HG03575 (cell line): Measurements from ENCODE around the gene KRT84.
"Not testable (repeated sequence)": the region's sequence is repeated elsewhere in the genome, so short reads cannot be mapped to it uniquely, and the experiment has no call there.

Experiments used
- ATAC-seq: cut with Tn5 transposase; IDR thresholded peaks from one replicate; pipeline ENCODE4 v1.9.1; 2021; ENCODE audit not compliant: unreplicated experiment, insufficient number of reproducible peaks, low FRiP score; ENCODE audit errors: extremely low read depth

KRT84 gene

DNA sequence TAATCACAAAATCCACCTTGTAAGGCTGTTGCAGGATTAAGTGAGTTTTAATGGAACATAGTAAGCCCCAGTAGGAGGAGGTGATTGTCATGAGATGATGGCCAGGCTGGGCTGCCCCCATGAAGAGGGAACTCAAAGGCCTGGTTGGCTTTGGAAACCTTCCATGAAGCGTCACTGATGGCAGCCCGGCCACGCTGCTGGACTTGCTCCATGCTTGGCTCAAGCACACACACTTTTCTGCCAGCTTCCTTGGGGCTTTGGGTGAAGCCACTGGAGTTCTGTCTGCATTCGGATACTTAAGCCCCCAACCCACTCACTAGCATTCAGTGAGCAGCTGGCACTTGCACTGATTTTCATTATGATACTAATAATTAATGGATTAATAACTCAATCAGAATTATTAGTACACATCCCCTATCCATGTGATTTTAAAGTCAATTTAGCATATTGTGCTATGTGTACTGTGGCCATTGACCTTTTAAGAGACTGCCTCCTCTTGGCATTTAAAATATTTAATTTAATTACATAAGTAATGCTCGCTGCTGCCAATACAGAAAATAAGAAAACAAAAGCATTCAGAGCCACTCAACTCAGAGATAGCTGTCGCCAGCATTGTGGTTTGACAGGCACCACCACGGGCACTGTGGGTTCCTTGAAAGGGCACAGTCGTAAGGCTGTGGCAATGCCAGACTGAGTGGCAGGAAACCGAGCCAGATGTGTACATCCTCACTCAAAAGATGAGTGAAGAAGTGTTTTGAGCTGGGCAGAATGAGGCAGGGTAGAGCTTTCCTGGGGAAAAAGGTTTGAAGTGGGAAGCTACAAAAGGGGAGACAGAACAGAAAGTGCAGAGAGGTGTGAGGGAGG, 34.0 kb downstream of the KRT84 start:
- ATAC-seq = no peak

DNA sequence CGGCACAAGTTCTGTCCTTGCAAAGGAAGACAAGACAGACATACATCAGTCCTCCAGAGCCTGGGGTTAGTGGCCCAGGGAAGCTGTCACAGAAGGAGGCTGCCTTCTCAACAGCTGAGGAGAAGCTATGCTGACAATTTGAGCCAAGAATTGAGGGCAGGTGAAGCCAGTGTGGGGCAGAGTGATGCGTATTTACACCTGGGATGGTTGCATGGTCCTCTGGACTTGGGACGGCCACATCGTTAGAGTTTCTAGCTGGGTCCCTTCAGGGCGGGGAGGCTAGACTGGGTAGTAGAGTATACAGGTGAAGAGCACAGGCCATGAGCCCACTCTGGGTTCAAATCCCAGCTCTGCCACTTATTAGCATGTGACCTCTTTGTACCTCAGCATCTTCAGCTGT, 34.7 kb downstream of the KRT84 start:
- no peak for ATAC-seq

DNA sequence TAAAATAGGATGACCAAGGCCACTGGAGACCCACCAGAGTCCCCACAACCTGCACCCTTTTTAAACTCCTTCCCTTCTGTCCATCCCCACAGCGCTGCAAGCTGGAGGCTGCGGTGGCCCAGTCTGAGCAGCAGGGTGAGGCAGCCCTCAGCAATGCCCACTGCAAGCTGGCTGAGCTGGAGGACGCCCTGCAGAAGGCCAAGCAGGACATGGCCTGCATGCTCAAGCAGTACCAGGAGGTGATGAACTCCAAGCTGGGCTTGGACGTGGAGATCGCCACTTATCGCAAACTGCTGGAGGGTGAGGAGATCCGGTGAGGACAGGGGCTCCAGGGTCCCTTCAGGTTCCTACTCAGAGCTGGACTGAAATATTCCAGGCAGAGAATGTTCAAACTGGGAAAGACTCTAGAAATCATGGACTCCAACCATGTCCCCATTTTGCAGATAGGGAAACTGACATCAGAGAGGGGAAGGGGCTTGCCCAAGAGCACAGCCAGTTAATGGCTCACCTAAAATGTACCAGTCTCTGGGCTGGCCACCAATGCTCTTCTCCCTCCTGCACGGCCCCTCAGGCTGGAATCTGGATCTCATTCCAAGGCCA, 35.3 kb downstream of the KRT84 start:
- ATAC-seq = no peak

DNA sequence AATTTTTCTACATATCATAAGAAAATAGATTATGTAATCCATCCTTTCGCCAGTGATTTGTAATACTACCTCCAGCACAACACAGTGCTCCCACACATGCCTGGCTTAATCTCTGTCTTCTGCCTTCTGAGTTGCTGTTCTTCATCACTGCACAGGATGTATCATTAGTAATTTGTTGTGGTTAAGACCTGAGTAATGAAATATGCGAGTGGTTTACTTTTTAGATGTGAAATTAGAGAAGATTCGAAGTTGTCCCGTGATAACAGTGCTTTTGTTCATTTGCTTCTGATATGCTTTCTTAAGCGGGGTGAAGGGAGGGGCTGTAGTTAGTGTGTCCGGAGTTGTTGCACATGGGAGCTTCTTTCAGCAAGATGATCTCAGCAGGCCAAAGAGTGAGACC, 36.3 kb downstream of the KRT84 start:
- ATAC-seq = no peak

DNA sequence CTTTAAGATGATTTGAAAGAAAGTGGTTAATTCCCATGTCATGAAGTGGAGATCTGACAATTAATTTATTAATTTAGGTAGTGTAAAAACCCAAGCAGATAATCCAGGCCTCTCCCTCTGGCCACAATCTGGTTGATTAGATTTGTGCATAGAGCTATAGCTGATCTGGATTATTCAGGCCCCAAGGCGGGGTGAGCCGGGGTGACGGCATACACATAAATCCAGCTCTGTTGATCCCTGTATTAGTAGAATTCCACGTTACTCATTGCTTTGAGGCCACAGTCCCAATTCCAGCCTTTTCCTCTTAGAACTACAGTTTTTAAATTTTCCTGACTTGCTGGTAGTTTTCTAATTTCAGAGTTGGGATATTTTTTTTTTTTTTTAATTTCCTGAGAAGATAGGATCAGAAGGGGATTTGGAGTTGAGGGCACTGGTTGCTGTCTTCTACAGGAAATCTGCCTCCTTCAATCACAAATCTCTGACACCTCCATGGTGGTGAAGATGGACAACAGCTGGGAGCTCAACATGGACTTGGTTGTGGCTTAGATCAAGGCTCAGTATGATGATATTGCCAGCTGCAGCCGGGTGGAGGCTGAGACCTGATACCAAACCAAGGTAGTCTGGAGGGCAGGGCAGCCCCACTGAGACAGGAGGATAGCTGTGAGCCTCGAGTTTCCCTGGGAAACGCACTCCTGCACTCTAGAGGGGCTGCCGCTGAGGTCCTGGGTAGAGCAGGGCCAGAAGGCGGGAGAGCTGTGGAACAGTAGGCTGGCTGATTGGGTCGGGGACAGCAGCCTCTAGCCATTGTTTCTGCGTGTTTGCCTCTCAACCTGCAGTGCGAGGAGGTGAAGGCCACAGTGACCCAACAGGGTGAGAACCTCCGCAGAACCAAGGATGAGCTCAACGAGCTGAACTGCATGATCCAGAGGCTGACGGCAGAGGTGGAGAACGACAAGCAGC, 37.6 kb downstream of the KRT84 start:
- ATAC-seq = no peak

DNA sequence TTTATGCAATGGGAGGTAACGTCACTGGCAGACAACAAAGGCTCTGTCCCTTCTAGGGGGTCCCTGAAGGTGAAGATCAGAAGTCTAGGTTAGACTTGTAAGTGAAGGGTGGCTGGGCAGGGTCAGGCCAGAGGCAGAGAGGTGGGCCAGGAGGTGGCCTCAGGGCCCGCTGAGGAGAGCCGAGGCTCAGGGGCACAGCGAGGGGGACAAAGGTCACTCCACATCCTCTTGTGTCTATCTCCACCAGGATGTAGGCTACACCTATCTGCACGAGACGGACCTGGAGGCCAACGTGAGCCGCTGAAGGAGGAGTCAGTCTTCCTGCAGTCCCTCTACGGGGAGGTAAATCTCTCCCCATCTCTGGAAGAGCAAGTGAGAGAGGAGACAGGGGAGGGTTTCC, 38.4 kb downstream of the KRT84 start:
- no peak for ATAC-seq

DNA sequence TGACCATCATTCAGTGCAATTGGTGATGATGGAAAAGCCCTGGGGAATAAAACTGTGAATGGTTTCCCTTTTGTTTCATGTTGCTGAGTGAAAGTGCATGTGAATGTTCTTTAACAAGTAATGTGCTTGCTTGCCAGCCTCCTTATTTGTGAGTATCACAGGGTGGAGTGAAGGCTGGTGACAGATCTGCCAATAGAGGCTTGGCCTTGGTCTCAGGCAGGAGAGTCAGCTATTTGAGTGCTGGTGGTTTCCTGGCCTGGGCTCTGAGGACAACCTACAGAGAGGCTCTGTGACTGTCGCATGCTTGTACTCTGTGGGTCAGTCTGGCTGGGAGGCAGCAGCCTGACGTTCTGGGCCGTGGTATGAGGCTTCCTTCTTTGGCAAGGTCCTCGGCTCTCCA, 38.9 kb downstream of the KRT84 start:
- ATAC-seq = no peak

DNA sequence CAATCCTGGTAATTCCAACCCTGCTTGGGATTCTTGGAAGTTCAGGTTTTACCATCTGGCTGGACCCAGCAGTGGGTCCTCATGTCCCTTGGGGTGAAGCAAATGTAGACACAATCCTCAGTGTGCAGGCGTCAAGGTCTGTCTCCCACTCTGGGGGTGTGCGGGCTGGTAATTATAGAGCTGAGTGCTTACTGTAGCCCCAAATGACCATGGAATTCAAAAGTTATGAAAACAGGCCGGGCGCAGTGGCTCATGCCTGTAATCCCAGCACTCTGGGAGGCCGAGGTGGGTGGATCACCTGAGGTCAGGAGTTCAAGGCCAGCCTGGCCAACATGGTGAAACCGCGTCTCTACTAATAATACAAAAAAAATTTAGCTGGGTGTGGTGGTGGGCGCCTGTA, 40.4 kb downstream of the KRT84 start:
- ATAC-seq = not testable (repeated sequence)

DNA sequence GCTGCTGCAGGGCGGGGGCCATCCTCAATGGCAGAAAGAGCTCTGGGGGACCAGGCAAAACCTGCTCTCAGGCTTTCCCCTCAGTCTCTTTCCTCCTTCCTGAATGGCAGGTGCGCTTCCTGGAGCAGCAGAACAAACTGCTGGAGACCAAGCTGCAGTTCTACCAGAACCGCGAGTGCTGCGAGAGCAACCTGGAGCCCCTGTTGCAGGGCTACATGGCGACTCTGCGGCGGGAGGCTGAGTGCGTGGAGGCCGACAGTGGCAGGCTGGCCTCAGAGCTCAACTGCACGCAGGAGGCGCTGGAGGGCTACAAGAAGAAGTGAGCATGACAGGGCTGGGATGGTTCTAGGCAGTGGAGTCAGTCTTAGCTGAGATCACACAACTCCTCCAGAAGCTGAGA, 41.3 kb downstream of the KRT84 start:
- ATAC-seq = no peak

DNA sequence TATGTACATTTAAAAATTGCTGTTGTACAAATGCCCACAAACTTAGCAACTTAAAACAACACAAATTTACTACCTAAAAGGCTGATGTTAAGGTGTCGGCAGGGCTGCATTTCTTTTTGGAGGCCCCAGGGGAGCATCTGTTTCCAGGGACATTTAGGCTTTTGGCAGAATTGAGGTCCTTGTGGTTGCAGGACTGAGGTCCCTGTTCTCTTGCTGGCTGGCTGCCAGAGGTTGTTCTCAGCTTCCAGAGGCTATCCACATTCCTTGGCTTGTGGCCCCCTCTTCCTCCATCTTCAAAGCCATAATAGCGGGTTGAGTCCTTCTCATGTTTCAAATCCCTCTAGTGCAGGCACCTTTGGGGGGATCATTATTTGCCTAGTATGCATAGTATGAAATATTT, 41.9 kb downstream of the KRT84 start:
- no peak for ATAC-seq

DNA sequence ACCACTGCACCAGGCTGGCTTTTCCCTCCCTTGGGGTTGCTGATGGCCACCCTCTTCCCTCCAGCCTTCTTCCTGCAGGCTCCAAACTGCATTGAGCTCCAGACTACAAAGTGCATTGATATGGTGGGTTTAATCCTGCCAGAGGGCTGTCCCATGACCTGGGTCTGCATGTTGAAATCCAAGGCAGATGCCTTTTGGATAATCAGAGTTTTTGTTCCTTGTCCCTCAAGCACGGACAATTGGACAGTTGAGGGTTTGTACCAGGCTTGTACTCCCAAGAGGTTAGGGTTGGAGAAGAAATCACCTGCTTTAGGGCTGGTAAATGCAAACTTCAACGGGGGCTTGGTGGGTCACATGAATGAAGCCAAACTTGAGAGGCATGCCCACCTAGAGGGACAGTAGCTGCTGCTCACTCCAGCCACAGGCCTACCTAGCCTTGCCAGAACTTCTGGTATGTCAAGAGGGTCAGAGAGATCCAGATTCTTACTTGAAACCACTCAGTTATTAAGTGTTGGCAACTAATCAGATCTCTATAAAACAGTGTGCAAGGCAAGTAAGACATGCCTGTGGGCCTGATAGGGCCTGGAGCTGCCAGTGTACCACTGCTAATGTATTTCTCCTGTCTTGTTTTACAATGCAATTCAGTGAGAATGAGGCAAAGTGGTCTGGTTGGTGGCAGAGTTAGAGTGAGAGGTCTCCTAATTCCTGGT, 42.5 kb downstream of the KRT84 start:
- no peak for ATAC-seq

DNA sequence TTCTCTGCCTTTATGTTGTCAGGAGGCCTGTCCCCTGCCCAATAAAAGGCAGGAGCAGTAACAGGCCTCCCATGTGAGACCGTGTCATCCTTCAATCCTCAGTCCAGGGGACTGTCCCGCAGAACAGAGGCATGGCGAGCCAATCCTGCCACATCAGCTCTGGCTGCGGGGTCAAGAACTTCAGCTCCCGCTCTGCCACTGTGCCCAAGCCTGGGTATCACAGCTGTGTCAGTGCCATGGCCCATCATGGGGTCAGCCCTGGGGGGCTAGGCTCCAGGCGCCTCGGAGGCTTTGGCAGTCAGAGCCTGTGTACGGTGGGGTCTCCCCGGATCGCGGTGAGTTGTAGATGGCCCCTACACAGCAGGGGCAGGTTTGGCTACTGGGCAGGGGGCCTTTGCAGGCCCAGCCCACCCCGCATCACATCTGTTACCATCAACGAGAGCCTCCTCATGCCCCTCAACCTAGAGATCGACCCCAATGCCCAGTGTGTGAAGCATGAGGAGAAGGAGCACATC, 44.3 kb downstream of the KRT84 start:
- ATAC-seq = no peak

DNA sequence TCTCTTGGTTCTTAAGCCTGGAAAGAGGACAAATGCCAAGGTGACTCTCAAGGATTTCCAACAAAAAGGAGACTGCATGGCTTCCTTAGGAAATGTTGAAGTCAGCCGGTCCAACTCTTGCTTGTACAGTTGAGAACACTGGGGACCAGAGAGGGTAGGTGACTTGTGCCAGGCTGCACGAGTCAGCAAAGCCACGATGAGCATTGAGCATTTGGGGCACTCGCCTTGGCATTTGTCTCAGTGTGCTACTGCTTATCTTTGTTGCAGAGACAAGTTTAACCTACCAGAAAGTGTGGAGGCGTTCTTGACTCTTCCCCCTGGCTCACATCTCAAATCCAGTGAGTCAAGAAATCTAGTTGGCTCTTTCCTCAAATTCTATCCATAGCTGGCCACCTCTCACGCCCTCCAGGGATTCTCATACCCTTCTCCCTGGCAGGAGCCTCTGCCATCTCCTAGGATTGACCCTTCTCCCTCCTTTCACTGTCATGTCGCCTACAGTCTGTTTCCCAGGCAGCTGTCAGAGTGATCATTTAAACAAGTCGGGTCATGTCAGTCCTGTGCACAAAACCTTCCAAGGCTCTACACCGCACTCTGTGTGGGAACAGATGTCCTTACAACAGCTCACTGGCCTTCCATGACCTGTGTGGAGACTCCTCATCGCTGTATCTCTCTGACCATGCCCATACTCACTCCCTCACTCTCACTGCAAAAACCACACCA, 47.1 kb downstream of the KRT84 start:
- no peak for ATAC-seq

DNA sequence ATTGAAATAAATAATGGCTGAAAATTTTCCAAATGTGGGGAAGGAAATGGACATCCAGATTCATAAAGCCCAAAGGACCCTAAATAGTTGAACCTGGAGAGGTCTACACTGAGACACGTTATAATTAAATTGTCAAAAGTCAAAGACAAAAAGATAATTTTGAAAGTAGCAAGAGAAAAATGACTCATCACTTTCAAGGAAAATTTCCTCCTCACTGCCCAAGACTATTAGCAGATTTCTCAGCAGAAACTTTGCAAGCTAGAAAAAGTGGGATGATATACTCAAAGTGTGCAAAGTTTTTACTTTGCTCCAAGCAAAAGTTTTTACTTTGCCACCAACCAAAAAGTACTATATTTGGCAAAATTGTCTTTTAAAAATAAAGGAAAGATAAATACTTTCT, 48.4 kb downstream of the KRT84 start:
- ATAC-seq = no peak

DNA sequence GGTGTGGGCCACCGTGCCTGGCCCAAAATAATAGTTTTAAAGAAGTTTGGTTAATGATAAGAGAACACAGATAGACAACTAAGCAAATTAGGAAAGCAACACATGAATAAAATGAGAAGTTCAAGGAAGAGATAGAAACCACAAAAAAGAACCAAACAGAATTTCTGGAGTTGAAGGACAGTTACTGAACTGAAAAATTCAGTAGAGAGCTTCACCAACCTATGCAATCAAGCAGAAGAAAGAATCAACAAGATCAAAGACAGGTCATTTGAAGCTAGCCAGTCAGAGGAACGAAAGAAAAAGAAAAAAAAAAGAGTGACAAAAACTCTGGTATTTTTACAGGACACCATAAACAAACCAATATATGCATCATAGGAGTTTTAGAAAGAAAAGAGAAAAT, 48.8 kb downstream of the KRT84 start:
- no peak for ATAC-seq

DNA sequence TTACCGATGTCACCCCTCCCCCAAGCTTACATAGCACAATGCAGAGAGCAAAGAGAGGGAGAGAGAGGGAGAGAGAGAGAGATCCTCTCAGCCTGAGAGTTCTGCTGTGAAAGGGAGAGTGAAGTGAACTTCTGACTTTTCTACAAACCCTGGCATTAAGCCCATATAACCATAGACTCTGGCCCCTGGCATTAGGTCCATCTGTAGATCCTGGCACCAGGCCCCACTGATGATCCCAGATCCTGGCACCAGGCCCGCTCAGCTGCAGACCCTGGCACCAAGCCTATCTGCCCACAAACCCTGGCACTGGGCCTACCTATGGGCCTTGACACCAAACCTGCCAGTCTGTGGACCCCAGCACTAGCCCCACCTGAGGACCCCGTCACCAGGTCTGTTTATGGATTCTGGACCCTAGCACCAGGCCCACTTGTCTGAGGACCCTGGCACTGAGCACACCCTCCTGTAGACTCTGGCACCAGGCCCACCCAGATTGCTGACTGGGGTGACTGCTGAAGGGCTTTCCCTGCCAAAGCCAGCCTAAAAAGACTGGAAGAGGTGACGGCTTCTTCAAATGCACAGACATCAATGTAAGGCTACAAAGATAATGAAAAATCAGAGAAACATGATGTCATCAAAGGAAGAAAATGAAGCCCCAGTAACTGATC, 49.7 kb downstream of the KRT84 start:
- no peak for ATAC-seq

DNA sequence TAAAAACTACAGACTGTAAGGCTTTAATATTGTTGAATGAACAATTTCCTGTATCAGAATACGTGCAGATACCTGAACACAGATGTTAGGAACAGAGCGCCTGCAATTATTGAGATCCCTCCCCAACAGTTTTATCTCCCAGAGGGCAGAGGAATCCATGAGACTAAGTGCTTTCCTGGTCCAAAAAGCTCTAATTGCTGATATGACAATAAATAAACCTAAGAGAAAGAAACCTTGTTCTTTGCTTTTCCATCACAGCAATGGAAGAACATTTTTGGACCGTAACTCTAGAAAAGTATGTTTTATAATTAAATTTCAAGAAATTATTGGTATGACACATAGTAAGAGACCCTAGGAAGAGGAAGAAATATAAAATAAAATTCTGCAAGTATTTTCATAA, 51.3 kb downstream of the KRT84 start:
- no peak for ATAC-seq

DNA sequence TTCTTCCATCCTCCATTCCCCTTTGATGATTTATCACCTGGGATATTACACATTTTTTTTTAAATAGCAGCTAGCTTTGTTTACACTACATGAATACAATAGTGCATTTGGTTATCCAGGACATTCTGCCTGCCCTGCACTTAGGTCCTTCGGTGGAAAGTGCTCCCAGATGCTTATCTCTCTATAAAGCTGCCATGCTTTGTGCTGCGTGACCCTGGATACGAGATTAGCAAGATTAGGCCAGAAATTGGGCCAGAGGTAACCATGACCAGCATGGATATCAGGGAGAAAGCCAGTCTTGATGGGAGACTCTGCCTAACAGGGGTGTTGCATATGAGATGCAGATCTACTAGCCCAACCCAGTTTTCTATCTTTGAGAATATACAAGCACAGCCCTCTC, 52.1 kb downstream of the KRT84 start:
- ATAC-seq = no peak
